ENCODE data around the gene MLLT1.
A peak's percentile ranks its signal among the peaks of the same experiment; 100 is the strongest.
"Not testable (repeated sequence)": the region's sequence is repeated elsewhere in the genome, so short reads cannot be mapped to it uniquely, and the experiment has no call there.

MLLT1 gene

DNA sequence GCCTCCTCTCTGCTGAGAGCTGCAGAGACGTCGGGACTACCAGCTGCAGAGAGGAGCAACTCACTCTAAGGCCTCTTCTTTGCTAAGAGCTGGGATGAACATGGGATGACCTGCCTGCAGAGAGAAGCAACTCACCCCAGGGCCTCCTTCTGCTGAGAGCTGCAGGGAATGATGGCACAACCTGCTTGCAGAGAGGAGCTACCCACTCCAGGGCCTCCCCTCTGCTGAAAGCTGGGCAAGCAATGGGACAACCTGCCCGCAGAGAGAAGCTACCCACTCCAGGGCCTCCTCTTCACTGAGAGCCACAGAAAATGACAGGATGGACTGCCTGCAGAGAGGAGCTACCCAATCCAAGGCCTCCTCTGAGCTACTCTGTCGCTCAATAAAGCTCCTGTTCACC is 6.9 kb upstream of the MLLT1 start:
- TF ChIP-seq CTCF (conservative IDR thresholded peaks at IDR 0.05), result no peak

DNA sequence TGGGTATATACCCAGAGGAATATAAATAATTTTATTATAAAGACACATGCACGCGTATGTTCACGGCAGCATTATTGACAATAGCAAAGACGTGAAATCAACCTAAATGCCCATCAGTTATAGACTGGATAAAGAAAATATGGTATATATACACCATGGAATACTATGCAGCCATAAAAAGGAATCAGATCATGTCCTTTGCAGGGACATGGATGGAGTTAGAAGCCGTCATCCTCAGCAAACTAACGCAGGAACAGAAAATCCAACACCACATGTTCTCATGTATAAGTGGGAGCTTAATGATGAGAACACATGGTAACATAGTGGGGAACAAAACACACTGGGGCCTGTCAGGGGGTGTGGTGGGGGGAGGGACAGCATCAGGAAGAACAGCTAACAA is 2.6 kb upstream of the MLLT1 start:
- H3K27ac ChIP-seq, result not testable (repeated sequence)

More for the DNA sequence above, 6.9 kb upstream of the MLLT1 start:
- H3K27ac ChIP-seq, result no peak overlapping the region

- no peak for TF ChIP-seq CTCF (conservative IDR thresholded peaks at IDR 0.05)
- peak overlapping the region; percentile 86 for H3K27ac ChIP-seq
Observed at GRCh38 chr19:6279620-6279930, 200 bp downstream of the MLLT1 start.

DNA sequence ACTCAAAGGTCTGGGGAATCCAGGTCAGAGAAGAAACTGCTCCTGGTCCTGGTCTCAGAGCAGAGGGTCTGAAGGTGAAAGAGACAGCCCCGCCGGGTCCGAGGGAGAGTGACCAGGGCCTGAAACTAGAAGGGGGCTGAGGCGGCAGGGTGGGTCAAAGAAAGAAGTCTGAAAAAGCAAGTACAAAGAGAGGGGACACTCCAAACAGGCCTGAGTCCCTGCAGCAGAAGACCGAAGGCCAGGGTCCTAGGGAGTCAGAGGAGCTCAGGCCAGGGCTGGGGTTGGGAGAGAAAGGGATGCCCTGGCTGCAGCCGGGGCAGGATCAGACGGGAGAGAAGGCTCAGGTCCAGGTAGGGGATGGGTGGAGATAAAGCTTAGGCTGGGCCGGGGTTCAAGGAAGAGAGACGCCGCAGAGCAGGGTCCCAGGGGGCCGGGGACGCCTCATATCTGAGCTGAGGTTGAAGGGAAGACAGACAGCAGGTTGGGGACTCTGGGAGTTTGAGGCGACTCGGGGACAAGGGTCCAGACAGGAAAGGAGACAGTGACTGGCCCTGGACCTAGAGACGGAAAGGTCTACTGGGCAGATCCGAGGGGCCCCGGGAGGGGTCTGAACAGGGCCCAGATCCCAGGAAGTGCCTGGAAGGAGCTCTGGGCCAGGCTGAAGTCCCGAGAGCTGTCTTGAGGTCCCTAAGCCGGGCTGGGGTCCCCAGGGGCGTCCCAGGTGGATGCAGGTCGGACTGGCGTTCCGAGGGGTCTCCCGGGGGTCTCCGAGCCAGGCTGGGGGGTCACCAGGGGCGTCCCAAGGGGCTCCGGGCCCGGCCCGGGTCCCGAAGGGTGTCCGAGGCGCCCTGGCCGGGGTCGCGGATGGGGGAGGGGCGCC is 795 bp downstream of the MLLT1 start:
- TF ChIP-seq CTCF (conservative IDR thresholded peaks at IDR 0.05), result no peak
- H3K27ac ChIP-seq, result peak overlapping the region; percentile 86

- TF ChIP-seq CTCF (conservative IDR thresholded peaks at IDR 0.05), result no peak
Observed at GRCh38 chr19:6278051-6278450, 1.7 kb downstream of the MLLT1 start.

GRCh38 chr19:6276447-6276846 is 3.3 kb downstream of the MLLT1 start:
- no peak for TF ChIP-seq CTCF (conservative IDR thresholded peaks at IDR 0.05)
- peak overlapping the region; percentile 86 for H3K27ac ChIP-seq

More at GRCh38 chr19:6278051-6278450, 1.7 kb downstream of the MLLT1 start:
- H3K27ac ChIP-seq, result peak overlapping the region; percentile 86; the same call in 1 of the 2 replicates

DNA sequence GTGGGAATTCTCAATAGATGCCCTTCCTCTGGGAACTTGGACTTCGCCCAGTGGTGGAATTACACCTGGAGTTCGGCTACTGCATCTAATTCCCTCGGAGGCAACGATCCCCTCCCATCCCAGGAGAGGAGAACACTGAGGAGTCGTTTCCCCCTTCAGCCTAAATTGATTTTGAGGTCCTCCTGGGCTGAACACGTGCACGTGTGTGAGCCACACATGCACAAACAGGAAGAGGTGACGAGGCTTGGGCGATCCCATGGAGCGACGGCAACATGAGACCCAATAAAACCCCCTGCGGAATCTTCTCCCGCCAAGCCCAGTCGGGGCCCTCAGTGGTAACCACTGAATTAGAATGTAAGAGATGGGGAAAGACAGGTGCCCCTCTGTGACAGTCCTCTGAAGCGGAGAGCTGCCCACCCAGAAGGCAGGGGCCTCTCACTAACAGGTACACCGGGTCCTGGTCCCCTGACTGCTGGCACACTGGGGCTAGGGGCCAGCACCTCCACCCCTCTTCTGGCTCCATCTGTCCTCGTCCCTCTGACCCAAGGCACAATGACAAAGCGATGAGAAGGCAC is 4.5 kb downstream of the MLLT1 start:
- no peak for TF ChIP-seq CTCF (conservative IDR thresholded peaks at IDR 0.05)
- peak overlapping the region; percentile 86 for H3K27ac ChIP-seq

- H3K27ac ChIP-seq, result peak overlapping the region; percentile 86
- no peak for TF ChIP-seq CTCF (conservative IDR thresholded peaks at IDR 0.05)
Observed at GRCh38 chr19:6274756-6275155, 5.0 kb downstream of the MLLT1 start.

All from VCaP (cell line).